Gastrocnemius medialis (tissue), 4 donors: ENCODE results near the gene PCNX2.

Experiments
- POLR2A ChIP-seq, 2 donors: fragments of 450-650 bp; IDR thresholded peaks; one replicate each; pipeline ENCODE4 v1.6.1; 2017; ENCODE audit warnings: antibody characterized with exemption in 2 of 2, mild to moderate bottlenecking in 2 of 2, moderate library complexity in 2 of 2
- TF ChIP-seq, protein P1 (sequence below), 5 experiments: fragments of 450-650 bp in 3 of 5; fragments of 200-600 bp in 2 of 5; sonication (generic) in 2 of 5; IDR thresholded peaks in 4 of 5; conservative IDR thresholded peaks in 1 of 5; 1 replicate in 4 of 5; 2 replicates in 1 of 5; pipeline ENCODE4 v1.5.1; 2016 to 2019; ENCODE audit warnings: antibody characterized with exemption in 5 of 5, mild to moderate bottlenecking in 3 of 5, moderate library complexity in 3 of 5

DNA sequence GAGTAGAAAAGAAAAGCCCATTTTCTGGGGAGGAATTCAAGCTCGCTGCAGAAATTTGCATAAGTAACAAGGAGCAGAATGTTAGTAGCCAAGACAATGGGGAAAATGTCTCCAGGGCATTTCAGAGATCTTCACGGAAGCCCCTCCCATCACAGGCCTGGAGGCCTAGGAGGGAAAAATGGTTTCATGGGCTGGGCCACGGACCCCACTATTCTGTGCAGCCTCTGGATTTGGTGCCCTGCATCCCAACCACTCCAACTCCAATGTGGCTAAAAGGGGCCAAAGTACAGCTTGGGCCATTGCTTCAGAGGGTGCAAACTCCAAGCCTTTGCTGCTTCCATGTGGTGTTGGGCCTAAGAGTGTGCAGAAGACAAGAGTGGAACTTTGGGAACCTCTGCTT lies 302.0 kb downstream of the PCNX2 start:
- TF ChIP-seq, protein P1, sequence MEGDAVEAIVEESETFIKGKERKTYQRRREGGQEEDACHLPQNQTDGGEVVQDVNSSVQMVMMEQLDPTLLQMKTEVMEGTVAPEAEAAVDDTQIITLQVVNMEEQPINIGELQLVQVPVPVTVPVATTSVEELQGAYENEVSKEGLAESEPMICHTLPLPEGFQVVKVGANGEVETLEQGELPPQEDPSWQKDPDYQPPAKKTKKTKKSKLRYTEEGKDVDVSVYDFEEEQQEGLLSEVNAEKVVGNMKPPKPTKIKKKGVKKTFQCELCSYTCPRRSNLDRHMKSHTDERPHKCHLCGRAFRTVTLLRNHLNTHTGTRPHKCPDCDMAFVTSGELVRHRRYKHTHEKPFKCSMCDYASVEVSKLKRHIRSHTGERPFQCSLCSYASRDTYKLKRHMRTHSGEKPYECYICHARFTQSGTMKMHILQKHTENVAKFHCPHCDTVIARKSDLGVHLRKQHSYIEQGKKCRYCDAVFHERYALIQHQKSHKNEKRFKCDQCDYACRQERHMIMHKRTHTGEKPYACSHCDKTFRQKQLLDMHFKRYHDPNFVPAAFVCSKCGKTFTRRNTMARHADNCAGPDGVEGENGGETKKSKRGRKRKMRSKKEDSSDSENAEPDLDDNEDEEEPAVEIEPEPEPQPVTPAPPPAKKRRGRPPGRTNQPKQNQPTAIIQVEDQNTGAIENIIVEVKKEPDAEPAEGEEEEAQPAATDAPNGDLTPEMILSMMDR (IDR thresholded peaks at IDR 0.05 in 4 of 5, conservative IDR thresholded peaks at IDR 0.05 in 1 of 5) = no peak
- no peak for TF ChIP-seq POLR2A (IDR thresholded peaks at IDR 0.05)
